SK-N-MC (cell line): Measurements from ENCODE around the gene TULP3.

Source experiments
- EZH2 ChIP-seq: fragments of 200-600 bp; sonication (generic); IDR thresholded peaks from one replicate; pipeline ENCODE4 v1.6.1; 2017; ENCODE audit warnings: antibody characterized with exemption
- FOXP2 ChIP-seq: optimal IDR thresholded peaks from 2 replicates; pipeline ENCODE3; 2011; ENCODE audit warnings: mild to moderate bottlenecking, moderate library complexity; ENCODE audit not compliant: insufficient read depth; ENCODE audit errors: extremely low read length, control extremely low read depth
- POLR2AphosphoS5 ChIP-seq: IDR thresholded peaks from 2 replicates; pipeline ENCODE4 v1.6.1; 2012; ENCODE audit warnings: mild to moderate bottlenecking, low read depth, low read length, borderline replicate concordance

GRCh38 chr12:2844786-2845185 lies 45.9 kb upstream of the TULP3 start:
- TF ChIP-seq POLR2AphosphoS5 (no peak), EZH2 (no peak), FOXP2 (no peak)
